ENCODE data around the gene METTL8. TPM values are rescaled to one million over a fixed set of nuclear protein-coding genes. Genes with fewer than 3 reads are reported as not detected.

METTL8 gene
- total and polyA plus RNA-seq, 12 donors, result 1.7 to 13.6 (median 11.3) TPM

- TF ChIP-seq CTCF (IDR thresholded peaks at IDR 0.05), result no peak
- no peaks in the 10 kb centered on the region for H3K9me3 ChIP-seq
- H3K27ac ChIP-seq, result no peak overlapping the region
- ATAC-seq (peak in 2 of 8 donors; percentile 31 to 35), DNase-seq (no peak)
- no peaks in the 10 kb centered on the region for H3K27me3 ChIP-seq
- H3K36me3 ChIP-seq, result no peaks in the 10 kb centered on the region
- peaks cover 0 to 11% (median 5%) of the 10 kb centered on the region in 9 donors for H3K4me1 ChIP-seq
- peak overlapping the region in 5 of 10 donors; percentile 25 to 35 (median 33) for H3K4me3 ChIP-seq
- WGBS, 2 donors, result 69 to 75% methylated on average over 8 of the region's 8 CpGs
- intact Hi-C loops (cut with DNase I), result loop anchor here in 1 of 10 donors (5.0 kb wide), 1 partner anchor 723 kb away; no protein-coding TSS in a partner anchor
Measured at GRCh38 chr2:171409436-171409971, 24.3 kb downstream of the METTL8 start.

GRCh38 chr2:171407676-171408044 lies 26.1 kb downstream of the METTL8 start:
- Histone ChIP-seq H3K9me3 (peaks cover 0 to 1% (median 0%) of the 10 kb centered on the region in 11 donors), H3K27ac (no peak overlapping the region), H3K4me1 (peaks cover 0 to 11% (median 5%) of the 10 kb centered on the region in 9 donors), H3K27me3 (no peaks in the 10 kb centered on the region), H3K36me3 (no peaks in the 10 kb centered on the region), H3K4me3 (no peak overlapping the region)
- no peak for ATAC-seq
- 94 to 96% methylated on average over 1 of the region's 1 CpG for WGBS, 2 donors
- DNase-seq, result no peak
- no peak for TF ChIP-seq CTCF (IDR thresholded peaks at IDR 0.05)
- intact Hi-C loops (cut with DNase I), result loop anchor here in 1 of 10 donors (5.0 kb wide), 1 partner anchor 725 kb away; no protein-coding TSS in a partner anchor

- 88 to 93% methylated on average over 4 of the region's 4 CpGs for WGBS, 2 donors
- DNase-seq (no peak), ATAC-seq (no peak)
- Histone ChIP-seq H3K4me1 (peaks cover 0 to 11% (median 5%) of the 10 kb centered on the region in 9 donors), H3K4me3 (no peak overlapping the region), H3K9me3 (peaks cover 0 to 6% (median 2%) of the 10 kb centered on the region in 11 donors), H3K27ac (no peak overlapping the region), H3K36me3 (no peaks in the 10 kb centered on the region), H3K27me3 (no peaks in the 10 kb centered on the region)
- TF ChIP-seq CTCF (IDR thresholded peaks at IDR 0.05), result no peak
- intact Hi-C loops (cut with DNase I), result loop anchor here in 1 of 10 donors (5.0 kb wide), 1 partner anchor 725 kb away; no protein-coding TSS in a partner anchor
Measured at GRCh38 chr2:171407030-171407675, 26.6 kb downstream of the METTL8 start.

GRCh38 chr2:171406044-171406443 lies 27.7 kb downstream of the METTL8 start:
- Histone ChIP-seq H3K27ac (no peak overlapping the region), H3K36me3 (no peaks in the 10 kb centered on the region), H3K4me1 (peaks cover 0 to 11% (median 0%) of the 10 kb centered on the region in 9 donors), H3K27me3 (no peaks in the 10 kb centered on the region), H3K4me3 (no peak overlapping the region), H3K9me3 (peaks cover 0 to 13% (median 5%) of the 10 kb centered on the region in 11 donors)
- ATAC-seq, result no peak
- intact Hi-C loops (cut with DNase I), result loop anchor here in 1 of 10 donors (5.0 kb wide), 1 partner anchor 726 kb away; no protein-coding TSS in a partner anchor
- WGBS, 2 donors, result 82 to 100% methylated on average over 1 of the region's 1 CpG
- no peak for DNase-seq
- no peak for TF ChIP-seq CTCF (IDR thresholded peaks at IDR 0.05)

Measured in heart right ventricle (tissue), 16 donors.